Central memory CD8-positive, alpha-beta T cell (primary cell): ENCODE results near the gene POLD3.
"Not testable (repeated sequence)": the region's sequence is repeated elsewhere in the genome, so short reads cannot be mapped to it uniquely, and the experiment has no call there.

Source experiments
- ATAC-seq: fragments of 150-1000 bp; cut with Tn5 transposase; replicated peaks from 2 replicates; pipeline ENCODE4 v1.10.0; 2022; ENCODE audit warnings: mild to moderate bottlenecking, moderate FRiP score, moderate number of reproducible peaks; ENCODE audit not compliant: poor library complexity, severe bottlenecking; ENCODE audit errors: extremely low read depth
- DNase-seq, 2 donors: peaks; one replicate each; pipeline ENCODE4 v3.0.0; 2021; ENCODE audit warnings: low spot score in 2 of 2
- H3K27ac Mint-ChIP-seq: one replicate; pipeline ENCODE4 v1.8.0; 2022; ENCODE audit warnings: low read depth, mild to moderate bottlenecking, moderate library complexity, mixed read lengths
- H3K27me3 Mint-ChIP-seq: one replicate; pipeline ENCODE4 v1.8.0; 2022; ENCODE audit warnings: mixed read lengths
- H3K36me3 Mint-ChIP-seq: one replicate; pipeline ENCODE4 v1.8.0; 2022; ENCODE audit warnings: mild to moderate bottlenecking, moderate library complexity, mixed read lengths; ENCODE audit not compliant: insufficient read depth
- H3K4me1 Mint-ChIP-seq: one replicate; pipeline ENCODE4 v1.8.0; 2022; ENCODE audit warnings: mixed read lengths
- H3K4me3 Mint-ChIP-seq: one replicate; pipeline ENCODE4 v1.8.0; 2022; ENCODE audit warnings: mild to moderate bottlenecking, moderate library complexity, mixed read lengths
- H3K9me3 Mint-ChIP-seq: one replicate; pipeline ENCODE4 v1.8.0; 2022; ENCODE audit warnings: mixed read lengths

The POLD3 gene

GRCh38 chr11:74570266-74571061 is 21.9 kb upstream of the POLD3 start:
- ATAC-seq, result no peak
- Mint-ChIP-seq H3K27me3 (no peaks in the 10 kb centered on the region), H3K9me3 (no peaks in the 10 kb centered on the region), H3K4me1 (no peaks in the 10 kb centered on the region), H3K27ac (no peak overlapping the region), H3K4me3 (no peak overlapping the region), H3K36me3 (no peaks in the 10 kb centered on the region)
- DNase-seq, result no peak

DNA sequence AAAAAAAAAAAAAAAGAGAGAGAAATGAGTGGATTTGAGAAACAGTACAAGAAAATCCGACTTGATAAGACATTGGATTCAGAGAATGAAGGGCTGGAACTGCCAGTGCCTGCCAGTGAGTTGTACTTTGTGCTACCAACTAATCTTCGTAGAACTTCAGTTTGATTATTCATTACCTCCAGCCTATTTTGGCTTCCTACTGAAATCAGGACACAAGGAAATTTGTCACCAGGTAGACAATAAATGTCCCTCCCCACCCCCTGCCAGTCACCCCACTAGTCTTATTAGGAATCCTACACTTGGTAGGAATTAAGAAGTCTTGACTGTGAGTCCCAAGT is 21.4 kb upstream of the POLD3 start:
- Mint-ChIP-seq H3K9me3 (no peaks in the 10 kb centered on the region), H3K27me3 (no peaks in the 10 kb centered on the region), H3K27ac (no peak overlapping the region), H3K4me1 (no peaks in the 10 kb centered on the region), H3K36me3 (no peaks in the 10 kb centered on the region), H3K4me3 (no peak overlapping the region)
- no peak for DNase-seq
- no peak for ATAC-seq

DNA sequence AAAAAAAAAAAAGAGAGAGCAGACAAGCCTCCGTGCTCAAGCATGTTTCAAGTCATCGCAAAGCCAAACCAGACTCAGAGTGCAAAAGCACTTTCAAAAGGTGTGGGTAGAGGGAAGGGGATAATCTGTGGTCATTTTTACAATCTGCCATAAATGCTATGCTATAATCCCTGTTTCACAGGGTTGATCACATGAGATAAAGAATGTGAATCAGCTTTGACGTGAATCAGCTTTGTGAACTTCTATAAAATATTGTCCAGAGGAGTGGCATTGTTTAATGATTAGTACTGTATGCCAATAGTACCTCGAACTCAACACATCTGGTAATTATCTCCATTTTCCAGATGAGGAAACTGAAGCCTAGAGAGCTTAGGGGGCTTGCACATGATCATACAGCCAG is 20.0 kb upstream of the POLD3 start:
- no peak overlapping the region for H3K4me3 Mint-ChIP-seq
- no peaks in the 10 kb centered on the region for H3K36me3 Mint-ChIP-seq
- H3K4me1 Mint-ChIP-seq, result no peaks in the 10 kb centered on the region
- no peaks in the 10 kb centered on the region for H3K27me3 Mint-ChIP-seq
- ATAC-seq (no peak), DNase-seq (no peak)
- no peak overlapping the region for H3K27ac Mint-ChIP-seq
- H3K9me3 Mint-ChIP-seq, result no peaks in the 10 kb centered on the region

DNA sequence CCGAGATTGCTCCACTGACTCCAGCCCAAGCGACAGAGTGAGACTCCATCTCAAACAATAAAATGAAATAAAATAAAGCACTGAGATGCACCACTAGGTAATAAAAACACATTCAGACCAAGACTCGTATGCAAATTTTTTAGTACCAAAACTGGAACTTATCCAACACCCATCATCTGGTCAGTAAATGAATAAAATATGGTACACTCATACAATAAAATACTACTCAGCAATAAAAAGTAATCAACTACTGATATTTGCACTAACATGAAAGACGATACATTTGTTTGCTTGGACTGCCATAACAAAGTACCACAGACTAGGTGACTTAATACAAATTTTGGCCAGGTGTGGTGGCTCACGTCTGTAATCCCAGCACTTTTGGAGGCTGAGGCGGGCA is 17.8 kb upstream of the POLD3 start:
- Mint-ChIP-seq H3K27ac (no peak overlapping the region), H3K9me3 (no peaks in the 10 kb centered on the region), H3K4me3 (no peak overlapping the region), H3K4me1 (no peaks in the 10 kb centered on the region), H3K36me3 (no peaks in the 10 kb centered on the region), H3K27me3 (no peaks in the 10 kb centered on the region)
- ATAC-seq, result no peak
- no peak for DNase-seq

- no peaks in the 10 kb centered on the region for H3K4me1 Mint-ChIP-seq
- no peaks in the 10 kb centered on the region for H3K36me3 Mint-ChIP-seq
- no peak overlapping the region for H3K27ac Mint-ChIP-seq
- H3K27me3 Mint-ChIP-seq, result no peaks in the 10 kb centered on the region
- no peak for DNase-seq
- no peaks in the 10 kb centered on the region for H3K9me3 Mint-ChIP-seq
- no peak overlapping the region for H3K4me3 Mint-ChIP-seq
- ATAC-seq, result no peak
Measured at GRCh38 chr11:74575999-74576398, 16.4 kb upstream of the POLD3 start.

DNA sequence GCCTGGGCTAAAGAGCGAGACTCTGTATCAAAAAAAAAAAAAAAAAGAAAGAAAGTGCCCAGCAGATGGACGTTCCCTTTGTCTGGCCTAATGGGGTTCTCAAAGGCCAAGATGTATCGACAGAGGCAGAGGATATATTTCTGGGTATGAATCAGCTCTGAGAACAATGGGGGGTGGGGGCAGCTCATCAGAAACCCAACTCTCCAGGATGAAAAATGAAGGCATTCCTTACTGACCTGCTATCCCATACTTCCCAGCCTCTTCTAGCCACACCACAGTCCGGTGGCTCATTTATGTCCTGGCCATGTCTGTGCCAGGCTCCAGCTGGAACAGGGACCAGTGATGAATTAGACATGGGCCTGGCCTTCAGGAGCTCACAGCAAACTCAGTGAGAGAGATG is 15.2 kb upstream of the POLD3 start:
- no peaks in the 10 kb centered on the region for H3K4me1 Mint-ChIP-seq
- H3K4me3 Mint-ChIP-seq, result no peak overlapping the region
- no peak for ATAC-seq
- no peak overlapping the region for H3K27ac Mint-ChIP-seq
- H3K27me3 Mint-ChIP-seq, result no peaks in the 10 kb centered on the region
- H3K9me3 Mint-ChIP-seq, result no peaks in the 10 kb centered on the region
- no peak for DNase-seq
- no peaks in the 10 kb centered on the region for H3K36me3 Mint-ChIP-seq

GRCh38 chr11:74577624-74578396 is 14.6 kb upstream of the POLD3 start:
- DNase-seq, result no peak
- no peaks in the 10 kb centered on the region for H3K4me1 Mint-ChIP-seq
- no peaks in the 10 kb centered on the region for H3K9me3 Mint-ChIP-seq
- no peak overlapping the region for H3K27ac Mint-ChIP-seq
- H3K27me3 Mint-ChIP-seq, result no peaks in the 10 kb centered on the region
- H3K4me3 Mint-ChIP-seq, result no peak overlapping the region
- no peak for ATAC-seq
- no peaks in the 10 kb centered on the region for H3K36me3 Mint-ChIP-seq

DNA sequence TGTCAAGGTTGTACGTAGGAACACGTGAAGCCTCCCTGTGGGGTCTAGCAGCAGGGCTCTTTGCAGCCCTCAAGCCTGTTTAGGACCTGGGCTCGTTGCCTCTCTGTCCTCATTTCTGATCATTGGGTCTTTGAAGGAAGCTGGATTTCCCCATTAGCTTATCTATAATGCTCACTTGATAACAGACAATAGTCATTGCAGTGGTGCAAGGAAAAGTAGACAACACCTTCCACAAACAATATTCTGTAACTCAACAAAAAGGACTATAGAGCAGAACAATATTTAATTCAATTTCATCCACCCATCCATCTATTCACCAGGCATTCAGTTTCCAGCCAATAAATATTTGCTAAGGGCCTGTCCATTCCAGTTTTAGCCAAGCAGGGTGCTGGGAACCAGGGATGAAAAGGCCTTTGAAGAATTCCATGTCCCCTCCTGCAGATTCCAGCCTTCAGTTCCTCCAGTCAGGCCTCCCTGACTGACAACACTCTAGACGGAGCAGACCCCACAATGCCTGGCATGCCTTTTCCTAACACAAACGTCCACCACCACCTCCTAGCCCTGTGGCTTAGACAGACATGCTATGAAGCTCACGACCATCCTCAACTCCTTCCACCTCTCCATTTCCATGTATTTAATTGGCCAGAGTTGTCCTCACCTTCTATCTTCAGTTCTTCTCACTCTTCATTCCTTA is 12.7 kb upstream of the POLD3 start:
- H3K36me3 Mint-ChIP-seq, result no peaks in the 10 kb centered on the region
- DNase-seq, result no peak
- no peak overlapping the region for H3K27ac Mint-ChIP-seq

GRCh38 chr11:74581954-74582547 is 10.3 kb upstream of the POLD3 start:
- H3K27ac Mint-ChIP-seq, result no peak overlapping the region
- no peaks in the 10 kb centered on the region for H3K4me1 Mint-ChIP-seq
- DNase-seq (no peak), ATAC-seq (no peak)
- H3K27me3 Mint-ChIP-seq, result no peaks in the 10 kb centered on the region
- no peak overlapping the region for H3K4me3 Mint-ChIP-seq
- no peaks in the 10 kb centered on the region for H3K36me3 Mint-ChIP-seq
- no peaks in the 10 kb centered on the region for H3K9me3 Mint-ChIP-seq

More for the DNA sequence above, 12.7 kb upstream of the POLD3 start:
- H3K4me1 Mint-ChIP-seq, result no peaks in the 10 kb centered on the region
- no peaks in the 10 kb centered on the region for H3K9me3 Mint-ChIP-seq
- H3K27me3 Mint-ChIP-seq, result no peaks in the 10 kb centered on the region
- no peak overlapping the region for H3K4me3 Mint-ChIP-seq
- no peak for ATAC-seq

DNA sequence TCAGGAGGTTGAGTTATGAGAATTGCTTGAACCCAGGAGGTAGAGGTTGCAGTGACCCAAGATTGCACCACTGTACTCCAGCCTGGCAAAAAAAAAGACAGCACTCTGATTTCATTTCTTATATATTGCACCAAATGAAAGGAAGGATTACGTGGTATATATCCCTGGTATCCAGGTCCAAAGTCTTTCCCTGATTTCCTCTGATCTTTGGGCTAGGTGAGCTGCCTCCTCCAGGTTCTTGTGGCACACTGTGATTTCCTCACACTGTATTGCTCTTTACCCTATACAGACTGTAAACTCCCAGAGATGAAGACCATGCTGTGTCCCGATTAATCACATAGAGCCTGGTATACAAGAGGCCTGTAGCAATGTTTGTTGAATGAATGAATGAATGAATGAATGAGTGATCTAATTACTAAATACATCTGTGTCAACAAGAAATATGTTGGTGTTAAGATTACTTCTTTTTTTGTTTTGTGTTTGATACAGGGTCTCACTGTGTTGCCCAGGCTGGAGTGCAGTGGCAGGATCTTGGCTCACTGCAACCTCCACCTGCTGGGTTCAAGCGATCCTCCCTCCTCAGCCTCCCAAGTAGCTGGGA is 9.3 kb upstream of the POLD3 start:
- no peaks in the 10 kb centered on the region for H3K4me1 Mint-ChIP-seq
- DNase-seq, result no peak
- H3K4me3 Mint-ChIP-seq, result no peak overlapping the region
- no peaks in the 10 kb centered on the region for H3K27me3 Mint-ChIP-seq
- H3K27ac Mint-ChIP-seq, result no peak overlapping the region
- no peaks in the 10 kb centered on the region for H3K9me3 Mint-ChIP-seq
- H3K36me3 Mint-ChIP-seq, result no peaks in the 10 kb centered on the region
- ATAC-seq, result no peak

GRCh38 chr11:74590492-74590891 is 1.9 kb upstream of the POLD3 start:
- H3K27me3 Mint-ChIP-seq, ATAC-seq, DNase-seq, H3K36me3 Mint-ChIP-seq, H3K9me3 Mint-ChIP-seq, H3K4me3 Mint-ChIP-seq, H3K27ac Mint-ChIP-seq: not testable (repeated sequence)
- peaks cover 28% of the 10 kb centered on the region for H3K4me1 Mint-ChIP-seq

GRCh38 chr11:74592063-74592440 is 330 bp upstream of the POLD3 start:
- Mint-ChIP-seq H3K9me3 (no peaks in the 10 kb centered on the region), H3K27me3 (no peaks in the 10 kb centered on the region), H3K36me3 (peaks cover 4% of the 10 kb centered on the region), H3K4me3 (peak overlapping the region; percentile 98), H3K4me1 (peaks cover 28% of the 10 kb centered on the region), H3K27ac (peak overlapping the region; percentile 99)
- ATAC-seq, result no peak
- no peak for DNase-seq
